HEK293 (cell line): ENCODE results near the gene ZNF214.

Experiments used
- CTCF ChIA-PET: fragments of 350-600 bp; formaldehyde crosslinking; extraction: SDS; loops from one replicate; lab custom pipeline; 2021; ENCODE audit warnings: antibody characterized with exemption; lab: Yijun Ruan, JAX
- POLR2A ChIA-PET: fragments of 300-600 bp; formaldehyde crosslinking; extraction: SDS; loops from one replicate; lab custom pipeline; 2020; ENCODE audit warnings: antibody characterized with exemption, inconsistent platforms; lab: Yijun Ruan, JAX
- H3K27ac ChIP-seq: fragments of 200-500 bp; sonication (Bioruptor generic); 2 replicates; pipeline ENCODE4 v1.5.1; 2014; ENCODE audit warnings: low read depth, low read length, control low read depth, inconsistent platforms; ENCODE audit errors: extremely low read depth
- H3K36me3 ChIP-seq, 2 experiments: fragments of 200-500 bp in 1 of 2; sonication (Bioruptor generic) in 1 of 2; 1 replicate in 1 of 2; 2 replicates in 1 of 2; pipeline ENCODE4 v1.5.1; 2014 to 2017; ENCODE audit warnings: inconsistent platforms in 2 of 2, low read length in 2 of 2; ENCODE audit not compliant: control insufficient read depth in 2 of 2, insufficient read depth in 1 of 2
- H3K4me1 ChIP-seq: fragments of 200-500 bp; sonication (Bioruptor generic); 2 replicates; pipeline ENCODE4 v1.5.1; 2014; ENCODE audit warnings: mild to moderate bottlenecking, low read length, inconsistent platforms; ENCODE audit not compliant: control insufficient read depth, insufficient read depth
- H3K4me3 ChIP-seq: 2 replicates; pipeline ENCODE4 v1.5.1; 2011; ENCODE audit warnings: low read depth, mild to moderate bottlenecking, control low read depth, low read length, moderate library complexity
- H3K9me3 ChIP-seq: fragments of 200-500 bp; sonication (Bioruptor generic); 2 replicates; pipeline ENCODE4 v1.5.1; 2014; ENCODE audit warnings: low read depth, low read length, inconsistent platforms; ENCODE audit not compliant: control insufficient read depth, insufficient read depth
- FEZF1 ChIP-seq: fragments of 450-650 bp; formaldehyde crosslinking; IDR thresholded peaks from 2 replicates; pipeline ENCODE4 v1.5.1; 2016; ENCODE audit warnings: missing biosample characterization, missing genetic modification characterization
- GLI2 ChIP-seq: fragments of 450-650 bp; formaldehyde crosslinking; IDR thresholded peaks from 2 replicates; pipeline ENCODE4; 2017; ENCODE audit warnings: missing biosample characterization, missing genetic modification characterization, low read depth, borderline replicate concordance
- KLF8 ChIP-seq: fragments of 450-650 bp; formaldehyde crosslinking; IDR thresholded peaks from 2 replicates; pipeline ENCODE4 v1.5.1; 2016; ENCODE audit warnings: missing biosample characterization, missing genetic modification characterization
- PRDM6 ChIP-seq: fragments of 450-650 bp; formaldehyde crosslinking; IDR thresholded peaks from 2 replicates; pipeline ENCODE4 v1.5.1; 2017; ENCODE audit warnings: missing biosample characterization, missing genetic modification characterization
- SETDB1 ChIP-seq: IDR thresholded peaks from one replicate; pipeline ENCODE4 v1.6.1; 2017; ENCODE audit warnings: mild to moderate bottlenecking, low read length, moderate library complexity, mixed read lengths; ENCODE audit not compliant: insufficient read length
- TRIM28 ChIP-seq: IDR thresholded peaks from 2 replicates; pipeline ENCODE4 v1.6.1; 2011; ENCODE audit warnings: low read length, control low read depth, borderline replicate concordance
- ZBTB10 ChIP-seq: fragments of 450-650 bp; formaldehyde crosslinking; IDR thresholded peaks from 2 replicates; pipeline ENCODE4 v1.5.1; 2016; ENCODE audit warnings: missing biosample characterization, missing genetic modification characterization
- ZBTB20 ChIP-seq: fragments of 450-650 bp; formaldehyde crosslinking; IDR thresholded peaks from 2 replicates; pipeline ENCODE4 v1.5.1; 2016; ENCODE audit warnings: missing biosample characterization, missing genetic modification characterization
- ZBTB48 ChIP-seq: fragments of 450-650 bp; formaldehyde crosslinking; IDR thresholded peaks from 2 replicates; pipeline ENCODE4 v1.5.1; 2016; ENCODE audit warnings: missing biosample characterization, missing genetic modification characterization
- ZIC2 ChIP-seq: fragments of 450-650 bp; formaldehyde crosslinking; IDR thresholded peaks from 2 replicates; pipeline ENCODE4 v1.5.1; 2016; ENCODE audit warnings: missing biosample characterization, missing genetic modification characterization
- ZNF157 ChIP-seq: fragments of 450-650 bp; formaldehyde crosslinking; IDR thresholded peaks from 2 replicates; pipeline ENCODE4 v1.5.1; 2016; ENCODE audit warnings: missing biosample characterization, missing genetic modification characterization
- ZNF16 ChIP-seq: fragments of 450-650 bp; formaldehyde crosslinking; IDR thresholded peaks from 2 replicates; pipeline ENCODE4 v1.5.1; 2016; ENCODE audit warnings: low read depth, missing biosample characterization, missing genetic modification characterization
- ZNF175 ChIP-seq: fragments of 450-650 bp; formaldehyde crosslinking; IDR thresholded peaks from 2 replicates; pipeline ENCODE4 v1.5.1; 2016; ENCODE audit warnings: missing biosample characterization, missing genetic modification characterization
- ZNF292 ChIP-seq: fragments of 450-650 bp; formaldehyde crosslinking; IDR thresholded peaks from 2 replicates; pipeline ENCODE4 v1.5.1; 2016; ENCODE audit warnings: low read depth, missing biosample characterization, missing genetic modification characterization, borderline replicate concordance
- ZNF335 ChIP-seq: fragments of 450-650 bp; formaldehyde crosslinking; conservative IDR thresholded peaks from 2 replicates; pipeline ENCODE4 v1.5.1; 2016; ENCODE audit warnings: missing biosample characterization, missing genetic modification characterization
- ZNF341 ChIP-seq: fragments of 450-650 bp; formaldehyde crosslinking; IDR thresholded peaks from 2 replicates; pipeline ENCODE4; 2016; ENCODE audit warnings: low read depth, missing biosample characterization, missing genetic modification characterization
- ZNF529 ChIP-seq: fragments of 450-650 bp; formaldehyde crosslinking; IDR thresholded peaks from 2 replicates; pipeline ENCODE4 v1.5.1; 2017; ENCODE audit warnings: missing genetic modification characterization, missing biosample characterization; ENCODE audit not compliant: insufficient replicate concordance
- ZNF558 ChIP-seq: fragments of 450-650 bp; formaldehyde crosslinking; IDR thresholded peaks from 2 replicates; pipeline ENCODE4 v1.5.1; 2016; ENCODE audit warnings: missing biosample characterization, missing genetic modification characterization
- ZNF600 ChIP-seq: fragments of 450-650 bp; formaldehyde crosslinking; IDR thresholded peaks from 2 replicates; pipeline ENCODE4 v1.5.1; 2016; ENCODE audit warnings: missing biosample characterization, missing genetic modification characterization
- ZNF629 ChIP-seq: fragments of 450-650 bp; formaldehyde crosslinking; IDR thresholded peaks from 2 replicates; pipeline ENCODE4 v1.5.1; 2017; ENCODE audit warnings: missing biosample characterization, missing genetic modification characterization
- ZNF843 ChIP-seq: fragments of 450-650 bp; formaldehyde crosslinking; IDR thresholded peaks from 2 replicates; pipeline ENCODE4 v1.5.1; 2016; ENCODE audit warnings: missing biosample characterization, missing genetic modification characterization
- ZXDB ChIP-seq: fragments of 450-650 bp; formaldehyde crosslinking; IDR thresholded peaks from 2 replicates; pipeline ENCODE4 v1.5.1; 2016; ENCODE audit warnings: missing biosample characterization, missing genetic modification characterization
- TF ChIP-seq, protein P1 (sequence below): fragments of 450-650 bp; formaldehyde crosslinking; IDR thresholded peaks from 2 replicates; pipeline ENCODE4 v1.5.1; 2016; ENCODE audit warnings: missing biosample characterization, missing genetic modification characterization
- TF ChIP-seq, protein P2 (sequence below): fragments of 450-650 bp; formaldehyde crosslinking; IDR thresholded peaks from 2 replicates; pipeline ENCODE4 v1.5.1; 2017; ENCODE audit warnings: missing biosample characterization, missing genetic modification characterization

Gene ZNF214

GRCh38 chr11:6992457-6993417 is 27.4 kb downstream of the ZNF214 start:
- POLR2A ChIA-PET = no interaction called here
- TF ChIP-seq FEZF1 (tag by site-specific recombination) = no peak
- TF ChIP-seq KLF8 = no peak
- TF ChIP-seq ZBTB10 (tag by site-specific recombination) = no peak
- no peak for TF ChIP-seq SETDB1
- TF ChIP-seq ZNF341 = no peak
- TF ChIP-seq ZNF558 (tag by site-specific recombination) = no peak
- 0 out of 2 replicates have a peak, but pooled peaks have one; percentile 16 for TF ChIP-seq ZNF629 (tag by site-specific recombination)
- 0 out of 2 replicates have a peak, but pooled peaks have one; percentile 25 for TF ChIP-seq ZNF600
- peak; percentile 74 for TF ChIP-seq PRDM6 (tag by site-specific recombination)
- TF ChIP-seq ZNF292 (tag by site-specific recombination) = no peak
- TF ChIP-seq ZNF175 (tag by site-specific recombination) = no peak
- no peak for TF ChIP-seq ZNF16 (tag by site-specific recombination)
- TF ChIP-seq, protein P1, sequence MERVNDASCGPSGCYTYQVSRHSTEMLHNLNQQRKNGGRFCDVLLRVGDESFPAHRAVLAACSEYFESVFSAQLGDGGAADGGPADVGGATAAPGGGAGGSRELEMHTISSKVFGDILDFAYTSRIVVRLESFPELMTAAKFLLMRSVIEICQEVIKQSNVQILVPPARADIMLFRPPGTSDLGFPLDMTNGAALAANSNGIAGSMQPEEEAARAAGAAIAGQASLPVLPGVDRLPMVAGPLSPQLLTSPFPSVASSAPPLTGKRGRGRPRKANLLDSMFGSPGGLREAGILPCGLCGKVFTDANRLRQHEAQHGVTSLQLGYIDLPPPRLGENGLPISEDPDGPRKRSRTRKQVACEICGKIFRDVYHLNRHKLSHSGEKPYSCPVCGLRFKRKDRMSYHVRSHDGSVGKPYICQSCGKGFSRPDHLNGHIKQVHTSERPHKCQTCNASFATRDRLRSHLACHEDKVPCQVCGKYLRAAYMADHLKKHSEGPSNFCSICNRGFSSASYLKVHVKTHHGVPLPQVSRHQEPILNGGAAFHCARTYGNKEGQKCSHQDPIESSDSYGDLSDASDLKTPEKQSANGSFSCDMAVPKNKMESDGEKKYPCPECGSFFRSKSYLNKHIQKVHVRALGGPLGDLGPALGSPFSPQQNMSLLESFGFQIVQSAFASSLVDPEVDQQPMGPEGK = no peak
- TF ChIP-seq ZBTB48 (tag by site-specific recombination) = no peak
- TF ChIP-seq, protein P2, sequence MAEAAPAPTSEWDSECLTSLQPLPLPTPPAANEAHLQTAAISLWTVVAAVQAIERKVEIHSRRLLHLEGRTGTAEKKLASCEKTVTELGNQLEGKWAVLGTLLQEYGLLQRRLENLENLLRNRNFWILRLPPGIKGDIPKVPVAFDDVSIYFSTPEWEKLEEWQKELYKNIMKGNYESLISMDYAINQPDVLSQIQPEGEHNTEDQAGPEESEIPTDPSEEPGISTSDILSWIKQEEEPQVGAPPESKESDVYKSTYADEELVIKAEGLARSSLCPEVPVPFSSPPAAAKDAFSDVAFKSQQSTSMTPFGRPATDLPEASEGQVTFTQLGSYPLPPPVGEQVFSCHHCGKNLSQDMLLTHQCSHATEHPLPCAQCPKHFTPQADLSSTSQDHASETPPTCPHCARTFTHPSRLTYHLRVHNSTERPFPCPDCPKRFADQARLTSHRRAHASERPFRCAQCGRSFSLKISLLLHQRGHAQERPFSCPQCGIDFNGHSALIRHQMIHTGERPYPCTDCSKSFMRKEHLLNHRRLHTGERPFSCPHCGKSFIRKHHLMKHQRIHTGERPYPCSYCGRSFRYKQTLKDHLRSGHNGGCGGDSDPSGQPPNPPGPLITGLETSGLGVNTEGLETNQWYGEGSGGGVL = no peak
- TF ChIP-seq ZXDB (tag by site-specific recombination) = 0 out of 2 replicates have a peak, but pooled peaks have one; percentile 19
- TF ChIP-seq TRIM28 = peak; percentile 67; the same call in 1 of the 2 replicates
- TF ChIP-seq ZNF335 (tag by site-specific recombination) = peak; percentile 83
- TF ChIP-seq ZIC2 (tag by site-specific recombination) = peak; percentile 48; the same call in 1 of the 2 replicates
- no peak for TF ChIP-seq ZNF157 (tag by site-specific recombination)
- TF ChIP-seq ZNF843 (tag by site-specific recombination) = peak; percentile 30; the same call in 1 of the 2 replicates
- TF ChIP-seq ZBTB20 (tag by site-specific recombination) = 0 out of 2 replicates have a peak, but pooled peaks have one; percentile 52
- no peak for TF ChIP-seq GLI2 (tag by site-specific recombination)
- TF ChIP-seq ZNF529 (tag by site-specific recombination) = no peak
- CTCF ChIA-PET = interaction anchor here (0.6 to 1.5 kb wide), 3 partner anchors 27 to 180 kb away, joined by 3 to 5 read pairs (median 3); partner anchors contain the start of genes NLRP14 and ZNF214
- Histone ChIP-seq H3K36me3 (no peaks in the 10 kb centered on the region), H3K4me3 (no peak overlapping the region), H3K27ac (no peak overlapping the region), H3K4me1 (no peaks in the 10 kb centered on the region), H3K9me3 (no peaks in the 10 kb centered on the region)
